Inflammatory macrophage treated with lipopolysaccharide for 4 hours (primary cell): ENCODE results near the gene ERFE.

ENCODE experiments used
- DNase-seq: peaks from one replicate; pipeline ENCODE4 v3.0.0-alpha.2; 2020

ERFE gene

DNA sequence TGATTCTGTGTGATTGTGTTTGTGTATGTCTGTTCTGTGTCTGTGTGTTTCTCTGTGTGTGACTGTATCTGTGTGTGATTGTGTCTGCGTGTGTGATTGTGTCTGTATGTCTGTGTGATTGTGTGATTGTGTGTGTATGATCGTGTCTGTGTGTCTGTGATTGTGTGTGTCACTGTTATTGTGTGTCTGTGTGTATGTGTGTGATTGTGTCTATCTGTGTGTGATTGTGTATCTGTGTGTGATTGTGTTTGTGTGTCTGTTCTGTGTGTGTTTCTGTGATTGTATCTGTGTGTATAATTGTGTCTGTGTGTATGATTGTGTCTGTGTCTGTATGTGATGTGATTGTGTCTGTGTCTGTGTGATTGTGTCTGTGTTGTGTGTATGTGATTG lies 32.0 kb upstream of the ERFE start:
- DNase-seq: no peak

DNA sequence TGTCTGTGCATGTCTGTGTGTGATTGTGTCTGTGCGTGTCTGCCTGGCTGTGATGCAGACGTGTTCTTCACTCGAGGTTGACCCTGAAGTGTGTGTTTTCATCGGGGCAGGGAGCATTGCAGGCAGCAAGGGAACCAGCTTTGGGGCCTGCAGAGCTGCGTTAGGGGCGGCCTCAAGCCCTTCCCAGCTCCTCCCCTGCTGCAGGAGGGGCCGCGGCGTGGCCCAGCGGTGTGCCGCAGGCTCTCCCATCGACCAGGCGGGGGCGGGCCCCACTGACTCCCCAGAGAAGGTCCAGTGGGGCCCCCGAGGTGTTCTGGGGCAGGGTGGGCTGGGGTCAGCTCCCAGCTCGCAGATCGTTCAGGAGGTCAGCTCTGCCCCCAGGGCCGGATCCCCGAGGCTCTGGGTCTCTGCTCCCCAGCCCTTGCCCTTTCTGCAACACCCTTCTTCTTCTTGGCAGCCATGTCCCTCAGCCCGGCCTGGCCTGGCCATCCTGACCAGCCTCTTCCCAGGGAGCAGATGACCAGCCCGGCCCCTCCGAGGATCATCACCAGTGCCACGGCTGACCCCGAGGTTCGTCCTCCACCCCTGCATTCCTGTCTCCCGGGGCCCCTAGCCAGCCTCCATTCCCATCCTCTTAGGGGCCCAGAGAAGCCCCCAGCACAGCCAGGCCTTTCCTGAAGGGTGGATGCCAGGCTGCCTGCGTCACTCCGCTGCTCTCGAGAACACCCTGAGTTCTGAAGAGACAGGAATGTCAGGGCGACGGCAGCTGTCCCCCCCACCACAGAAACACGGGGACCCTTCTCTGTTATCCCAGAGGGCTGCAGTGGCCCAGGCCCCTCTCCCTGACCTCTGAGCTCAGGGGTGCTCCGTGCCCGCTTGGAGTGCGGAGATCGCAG lies 31.4 kb upstream of the ERFE start:
- no peak for DNase-seq

- DNase-seq: no peak
These were observed 30.7 kb upstream of the ERFE start for GRCh38 chr2:238128061-238128440.

DNA sequence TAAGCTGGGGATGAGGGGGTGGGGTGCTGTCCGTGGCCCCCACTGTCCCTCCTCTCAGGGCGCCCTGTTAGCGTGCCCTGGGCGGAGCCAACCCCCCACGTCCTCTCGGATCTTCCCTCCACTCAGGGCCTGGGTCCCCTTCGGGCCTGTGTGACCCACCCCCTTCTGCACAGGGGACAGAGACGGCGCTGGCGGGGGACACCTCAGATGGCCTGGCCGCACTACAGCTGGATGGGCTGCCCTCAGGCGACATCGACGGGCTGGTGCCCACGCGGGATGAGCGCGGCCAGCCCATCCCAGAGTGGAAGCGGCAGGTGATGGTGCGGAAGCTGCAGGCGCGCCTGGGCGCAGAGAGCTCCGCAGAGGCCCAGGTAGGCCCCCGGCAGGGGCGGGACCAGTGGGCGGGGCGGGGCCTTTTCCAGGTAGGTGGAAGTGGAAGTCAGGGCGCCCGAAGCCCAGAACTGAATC lies 30.2 kb upstream of the ERFE start:
- DNase-seq: no peak

DNA sequence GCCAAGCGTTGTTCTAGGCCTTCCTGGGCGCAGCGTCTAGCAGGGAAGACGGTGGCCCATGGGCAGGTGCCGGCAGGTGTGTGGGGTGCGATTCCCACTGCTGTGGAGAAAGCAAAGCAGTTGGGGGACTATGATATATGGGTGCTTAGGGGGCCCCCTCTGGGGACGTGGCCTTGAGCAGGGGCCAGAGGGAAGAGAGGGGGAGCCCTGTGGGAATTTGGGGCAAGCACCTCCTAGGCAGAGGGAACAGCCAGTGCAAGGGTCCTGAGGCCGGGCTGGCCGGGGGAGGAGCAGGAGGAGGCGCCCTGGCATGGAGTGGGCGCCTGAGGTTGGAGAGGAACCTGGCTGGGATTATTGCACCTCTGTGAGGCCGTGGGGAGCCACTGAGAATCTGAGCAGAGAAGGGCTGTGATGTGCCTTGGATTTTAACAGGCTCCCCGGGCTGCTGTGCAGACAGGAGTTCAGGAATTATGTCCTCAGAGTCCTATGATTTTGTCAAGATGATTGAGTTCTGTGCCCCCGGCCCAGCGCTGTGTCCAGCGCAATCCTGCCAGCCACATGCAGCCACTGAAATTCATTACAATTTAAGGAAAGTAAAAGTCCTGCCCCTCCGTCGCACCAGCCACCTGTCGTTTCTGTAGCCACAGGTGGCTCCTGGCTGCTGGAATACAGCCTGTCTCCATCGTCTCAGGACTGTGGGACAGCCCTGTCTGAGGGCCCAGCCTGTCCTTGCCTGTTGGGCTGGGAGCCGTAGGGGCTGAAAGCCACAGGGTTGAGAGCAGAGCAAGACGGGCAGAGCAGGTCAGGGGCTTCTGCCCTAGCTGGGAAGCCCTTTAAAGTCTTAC lies 29.4 kb upstream of the ERFE start:
- no peak for DNase-seq

DNA sequence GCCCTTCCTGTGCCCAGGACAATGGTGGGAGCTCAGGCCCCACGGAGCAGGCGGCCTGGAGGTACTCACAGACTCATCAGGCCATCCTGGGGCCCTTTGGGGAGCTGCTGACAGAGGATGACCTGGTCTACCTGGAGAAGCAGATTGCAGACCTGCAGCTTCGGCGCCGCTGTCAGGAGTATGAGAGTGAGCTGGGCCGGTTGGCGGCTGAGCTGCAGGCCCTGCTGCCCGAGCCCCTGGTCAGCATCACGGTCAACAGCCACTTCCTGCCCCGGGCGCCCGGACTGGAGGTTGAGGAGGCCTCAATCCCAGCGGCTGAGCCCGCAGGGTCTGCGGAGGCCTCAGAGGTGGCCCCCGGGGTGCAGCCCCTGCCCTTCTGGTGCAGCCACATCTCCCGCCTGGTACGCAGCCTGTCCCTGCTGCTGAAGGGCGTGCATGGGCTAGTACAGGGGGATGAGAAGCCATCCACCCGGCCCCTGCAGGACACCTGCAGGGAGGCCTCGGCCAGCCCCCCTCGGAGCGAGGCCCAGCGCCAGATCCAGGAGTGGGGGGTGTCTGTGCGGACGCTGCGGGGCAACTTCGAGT lies 28.6 kb upstream of the ERFE start:
- no peak for DNase-seq

DNA sequence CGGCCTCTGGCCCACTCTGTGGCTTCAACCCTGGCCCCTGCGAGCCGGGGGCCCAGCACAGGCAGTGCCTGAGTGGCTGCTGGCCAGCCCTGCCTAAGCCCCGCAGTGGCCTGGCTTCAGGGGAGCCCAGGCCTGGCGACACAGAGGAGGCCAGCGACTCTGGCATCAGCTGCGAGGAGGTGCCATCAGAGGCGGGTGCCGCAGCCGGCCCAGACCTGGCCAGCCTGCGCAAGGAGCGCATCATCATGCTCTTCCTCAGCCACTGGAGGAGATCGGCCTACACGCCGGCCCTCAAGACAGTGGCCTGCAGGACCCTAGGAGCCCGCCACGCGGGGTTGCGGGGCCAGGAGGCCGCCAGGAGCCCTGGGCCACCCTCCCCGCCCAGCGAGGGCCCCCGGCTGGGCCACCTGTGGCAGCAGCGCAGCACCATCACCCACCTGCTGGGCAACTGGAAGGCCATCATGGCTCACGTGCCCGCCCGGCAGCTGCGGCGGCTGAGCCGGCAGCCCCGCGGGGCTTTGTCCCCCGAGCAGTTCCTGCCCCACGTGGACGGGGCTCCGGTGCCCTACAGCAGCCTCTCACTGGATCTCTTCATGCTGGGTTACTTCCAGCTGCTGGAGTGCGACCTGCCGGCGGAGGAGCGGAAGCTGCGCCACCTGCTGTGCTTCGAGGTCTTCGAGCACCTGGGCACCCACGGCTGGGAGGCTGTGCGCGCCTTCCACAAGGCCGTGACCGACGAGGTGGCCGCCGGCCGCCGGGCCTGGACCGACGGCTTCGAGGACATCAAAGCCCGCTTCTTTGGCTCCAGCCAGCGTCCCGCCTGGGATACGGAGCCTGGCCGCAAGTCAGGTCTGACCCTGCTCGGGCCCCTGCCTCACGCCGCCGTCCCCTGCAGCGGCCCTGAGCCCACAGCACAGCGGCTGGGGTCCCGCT lies 27.8 kb upstream of the ERFE start:
- DNase-seq: no peak

- DNase-seq: no peak
These were observed 26.9 kb upstream of the ERFE start for GRCh38 chr2:238131761-238132462.

DNA sequence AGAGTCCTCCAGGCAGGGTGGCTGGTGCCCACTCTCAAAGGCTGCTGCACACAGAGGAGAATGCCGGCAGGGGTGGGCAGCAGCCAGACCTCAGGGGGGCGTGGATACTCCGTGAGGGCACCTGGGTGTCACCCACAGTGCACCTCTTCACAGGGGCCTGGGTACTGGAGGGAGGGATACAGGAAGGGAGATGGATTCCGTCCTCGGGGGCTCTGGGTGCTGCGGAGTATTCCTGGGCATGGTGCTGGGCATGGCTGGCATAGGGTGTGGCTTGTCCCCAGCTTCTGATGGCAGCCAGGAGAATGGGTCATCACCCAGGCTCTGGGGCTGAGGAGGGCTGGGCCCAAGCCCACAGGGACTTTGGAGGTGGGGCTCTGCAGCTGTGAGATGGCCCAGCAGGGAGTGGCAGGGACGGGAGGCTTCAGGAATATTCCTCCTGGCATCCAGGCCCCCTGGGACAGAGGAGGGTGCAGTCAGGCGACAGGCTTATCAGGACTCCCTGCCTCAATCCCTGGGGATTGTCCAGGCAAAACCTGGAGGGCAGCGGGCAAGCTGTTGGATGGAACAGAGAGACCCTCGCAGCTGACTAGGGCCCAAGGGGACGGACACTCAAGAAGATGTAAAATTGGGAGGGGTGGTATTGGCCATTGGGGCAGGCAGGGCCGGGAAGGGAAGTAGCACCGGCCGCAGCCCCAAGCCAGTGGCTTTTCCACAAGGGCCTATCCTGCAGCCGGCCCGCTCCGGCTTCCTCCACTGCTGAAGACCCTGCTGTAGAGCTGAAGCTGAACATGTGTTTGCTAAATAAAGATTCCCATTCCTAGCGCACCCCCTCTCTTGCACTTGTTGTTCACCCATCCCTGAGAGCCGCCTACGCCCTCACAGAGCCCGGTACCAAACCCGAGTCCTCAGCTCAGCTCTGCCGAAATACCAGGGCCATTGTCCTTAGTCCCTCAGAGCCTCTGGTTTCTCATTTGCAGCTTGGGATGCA lies 26.0 kb upstream of the ERFE start:
- DNase-seq: no peak

DNA sequence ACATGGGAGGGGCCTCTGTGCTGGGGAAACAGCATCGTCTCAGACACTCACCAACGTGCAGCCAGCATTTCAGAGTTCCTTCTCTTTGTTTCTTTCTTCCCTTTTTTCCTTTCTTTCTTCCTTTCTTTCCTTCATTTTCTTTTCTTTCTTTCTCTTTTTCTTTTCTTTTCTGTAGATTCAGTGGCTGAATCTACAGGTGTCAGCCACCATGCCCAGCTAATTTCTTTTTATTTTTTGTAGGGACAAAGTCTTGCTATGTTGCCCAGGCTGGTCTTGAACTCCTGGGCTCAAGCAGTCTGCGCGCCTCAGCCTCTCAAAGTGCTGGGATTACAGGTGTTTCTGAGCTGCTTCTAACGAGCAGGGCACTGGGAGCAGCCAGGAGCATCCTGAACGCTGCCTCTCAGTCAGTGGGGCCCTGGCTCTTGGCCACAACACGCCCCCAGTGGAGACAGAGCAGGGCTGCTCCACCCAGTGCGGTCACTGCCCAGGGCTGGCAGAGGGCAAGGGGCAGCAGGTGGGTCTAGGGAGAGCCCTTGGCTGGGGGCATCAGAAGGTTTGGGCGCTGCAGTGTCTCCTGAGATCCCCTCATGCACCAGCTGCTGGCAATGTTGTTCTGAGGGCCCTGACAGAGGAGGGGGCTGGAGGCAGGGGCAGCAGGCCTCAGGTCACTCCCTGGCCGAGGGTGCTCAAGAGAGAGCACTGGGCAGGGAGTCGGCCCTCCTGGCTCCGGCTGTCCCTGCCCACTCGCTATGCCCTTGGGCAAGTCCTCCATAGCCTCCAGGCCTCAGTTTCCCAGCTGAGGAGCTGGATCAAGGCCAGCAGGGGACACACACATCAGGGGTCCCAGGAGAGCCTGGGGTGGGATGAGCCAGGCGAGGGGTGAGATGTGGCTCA lies 25.0 kb upstream of the ERFE start:
- no peak for DNase-seq

- DNase-seq: no peak
These were observed 24.4 kb upstream of the ERFE start for GRCh38 chr2:238134393-238134785.

DNA sequence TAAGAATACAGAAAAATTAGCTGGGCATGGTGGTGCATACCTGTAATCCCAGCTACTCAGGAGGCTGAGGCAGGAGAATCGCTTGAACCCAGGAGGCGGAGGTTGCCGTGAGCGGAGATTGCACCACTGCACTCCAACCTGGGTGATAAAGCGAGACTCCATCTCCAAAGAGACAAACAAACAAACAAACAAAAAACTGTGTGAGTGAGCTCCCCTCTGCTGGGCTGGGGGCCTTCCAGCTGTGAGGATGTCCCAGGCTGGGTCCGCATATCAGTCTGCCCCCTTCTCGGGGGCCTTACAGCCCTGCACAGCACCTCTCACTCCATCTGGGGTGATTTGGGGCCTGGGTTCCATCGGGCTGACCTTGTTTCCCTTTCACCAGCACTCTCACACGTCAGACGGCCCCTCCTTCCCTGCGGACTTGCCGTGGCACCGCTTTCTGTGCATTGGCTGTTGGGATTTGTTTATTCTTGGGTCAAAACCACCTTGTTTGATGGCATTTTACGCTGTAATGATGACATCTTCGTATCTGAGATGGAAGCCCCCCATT lies 23.1 kb upstream of the ERFE start:
- DNase-seq: no peak

DNA sequence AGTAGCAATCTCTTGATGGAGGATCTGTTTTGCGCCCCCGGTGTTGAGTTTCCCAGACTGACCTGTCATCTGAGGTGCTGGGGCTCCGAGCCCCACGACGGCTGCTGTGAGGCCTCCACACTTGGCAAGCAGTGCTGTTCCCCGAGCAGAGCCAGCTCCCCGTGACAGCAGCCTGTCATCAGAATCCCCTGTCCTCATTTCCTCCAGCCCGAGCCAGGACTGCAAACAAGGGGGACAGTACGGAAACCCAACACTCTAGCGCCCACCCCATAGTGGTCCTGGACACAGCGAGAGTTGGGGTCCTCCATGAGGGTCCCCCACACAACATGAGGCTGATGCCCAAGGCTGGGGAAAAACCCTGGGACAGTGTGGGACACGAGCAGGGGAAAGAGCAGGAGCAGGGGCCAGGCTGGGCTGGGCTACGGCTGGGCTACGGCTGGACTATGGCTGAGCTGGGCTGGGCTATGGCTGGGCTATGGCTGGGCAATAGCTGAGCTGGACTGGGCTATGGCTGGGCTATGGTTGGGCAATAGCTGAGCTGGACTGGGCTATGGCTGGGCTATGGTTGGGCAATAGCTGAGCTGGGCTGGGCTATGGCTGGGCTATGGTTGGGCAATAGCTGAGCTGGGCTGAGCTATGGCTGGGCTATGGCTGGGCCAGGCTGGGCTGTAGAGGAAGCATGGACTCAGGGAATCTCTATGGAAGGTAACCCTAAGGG lies 21.8 kb upstream of the ERFE start:
- peak; percentile 87 for DNase-seq

- no peak for DNase-seq
These were observed 20.9 kb upstream of the ERFE start for GRCh38 chr2:238137885-238138284.

DNA sequence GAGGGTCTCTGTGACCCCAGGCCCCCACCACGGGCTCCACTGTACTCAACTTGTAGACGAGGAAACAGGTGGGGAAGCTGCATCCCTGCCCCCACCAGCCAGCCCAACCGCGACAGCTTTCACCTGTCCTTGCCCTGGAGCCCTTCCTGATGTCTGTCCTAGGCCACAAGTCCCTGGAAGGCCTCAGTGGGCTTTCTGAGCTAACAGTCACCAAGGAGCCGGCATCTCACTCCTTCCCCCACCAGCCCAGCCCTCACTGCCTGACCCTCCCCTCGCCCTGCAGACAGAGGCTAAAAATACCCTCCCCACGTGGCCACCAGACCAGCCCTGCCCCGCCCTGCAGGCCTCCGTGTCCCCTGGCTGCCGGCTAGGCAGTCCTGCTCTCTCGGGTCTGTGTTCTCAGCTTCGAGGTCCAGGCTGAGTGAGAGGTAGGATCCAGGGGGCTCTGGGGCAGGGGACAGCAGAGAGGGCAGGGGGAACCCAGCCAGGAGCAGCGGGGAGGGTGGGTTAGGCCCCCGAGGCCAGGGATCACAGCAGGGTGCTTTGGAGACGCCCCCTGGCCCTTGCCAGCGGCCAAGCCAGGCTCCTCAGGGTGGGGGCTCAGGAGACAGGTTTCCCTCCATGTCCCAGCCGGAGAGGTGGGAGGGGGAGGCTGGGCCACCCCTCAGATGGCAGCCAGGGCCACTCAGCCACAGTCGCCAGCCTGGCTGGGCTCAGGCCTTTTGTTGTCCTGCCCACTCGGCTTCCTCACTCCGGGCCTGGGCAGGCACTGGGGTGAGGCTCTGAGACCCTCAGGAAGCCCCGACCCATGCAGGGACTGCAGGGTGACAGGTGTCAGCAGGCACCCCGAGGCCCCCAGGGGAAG lies 20.2 kb upstream of the ERFE start, which contains the start of gene KLHL30:
TSS of gene KLHL30 (plus strand) at position 338 of the 865 bp plus-strand sequence. CDS start 2,087 bp downstream, outside the sequence.
- DNase-seq: no peak

DNA sequence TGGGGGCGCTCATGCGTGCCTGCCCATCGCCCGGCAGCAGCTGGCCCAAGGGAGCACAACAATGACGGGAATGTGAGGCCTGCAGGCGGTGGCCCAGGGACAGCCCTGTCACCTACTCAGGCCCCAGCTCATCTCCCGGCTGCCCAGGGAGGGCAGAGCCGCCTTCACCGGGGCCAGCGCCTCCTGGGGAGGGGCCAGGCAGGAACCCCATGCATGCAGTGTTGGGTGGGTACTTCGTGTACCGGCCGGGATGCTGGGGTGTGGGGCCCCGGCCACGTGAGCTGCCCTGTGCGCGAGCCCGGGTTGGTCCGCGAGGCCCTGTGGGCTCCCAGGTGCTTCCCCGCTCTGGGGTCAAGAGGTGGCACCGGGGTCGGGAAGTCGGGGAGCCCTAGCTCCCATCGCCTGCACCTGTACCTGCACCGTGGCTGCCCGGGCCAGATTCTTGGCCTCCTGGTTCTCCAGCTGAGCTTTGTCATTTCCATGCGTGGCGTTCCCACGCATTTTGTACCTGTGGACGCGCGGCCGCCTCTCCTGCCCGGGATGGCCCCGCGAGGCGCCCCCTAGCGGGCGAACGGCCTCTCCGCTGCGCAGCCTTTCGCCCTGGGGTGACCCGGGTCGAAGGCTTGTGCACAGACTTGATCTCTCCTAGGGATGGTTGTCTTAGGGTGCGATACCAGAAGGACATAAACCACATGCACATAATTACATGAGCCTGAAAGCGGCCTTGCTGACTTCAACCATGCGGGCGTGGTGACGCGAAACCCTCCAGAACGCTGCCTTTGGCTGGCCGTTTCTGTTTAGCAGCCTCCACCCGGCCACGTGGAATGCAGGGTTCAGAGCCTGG lies 19.4 kb upstream of the ERFE start:
- DNase-seq: no peak
